Caco-2 (cell line): ENCODE results near the gene PCID2. TPM values are rescaled to one million over a fixed set of nuclear protein-coding genes. Genes with fewer than 3 reads are reported as not detected.

Experiments
- BruUV-seq: library from RNA; stranded (reverse); fragments of 400-500 nt; replicated peaks from 2 replicates; lab custom pipeline; 2021; lab: Mats Ljungman, UMichigan
- CTCF ChIA-PET: fragments of 300-600 bp; sonication (Branson Sonifier 250); formaldehyde crosslinking; loops from one replicate; lab custom pipeline; 2022; ENCODE audit warnings: antibody characterized with exemption; lab: Charles Lee
- POLR2A ChIA-PET: fragments of 300-600 bp; sonication (Branson Sonifier 250); formaldehyde crosslinking; loops from one replicate; lab custom pipeline; 2022; ENCODE audit warnings: antibody characterized with exemption; lab: Charles Lee
- DNase-seq, 2 experiments: peaks; one replicate each; pipeline versions ENCODE4 v3.0.0 to v3.0.0-alpha.2; 2020 to 2022
- H3K27me3 ChIP-seq: replicated peaks from 2 replicates; pipeline ENCODE4 v1.6.0; 2011; ENCODE audit warnings: low read length; ENCODE audit not compliant: control insufficient read depth, insufficient read depth
- H3K36me3 ChIP-seq: 2 replicates; pipeline ENCODE4 v1.5.1; 2011; ENCODE audit warnings: low read length; ENCODE audit not compliant: control insufficient read depth, insufficient read depth
- H3K4me1 ChIP-seq: fragments of 250-450 bp; sonication (Bioruptor Pico); 2 replicates; pipeline ENCODE4 v1.5.1; 2020; ENCODE audit warnings: mild to moderate bottlenecking
- H3K4me3 ChIP-seq: 2 replicates; pipeline ENCODE4 v1.5.1; 2011; ENCODE audit warnings: low read depth, mild to moderate bottlenecking, control low read depth, low read length
- H3K9me3 ChIP-seq: fragments of 250-450 bp; sonication (Bioruptor Pico); 2 replicates; pipeline ENCODE4 v1.5.1; 2020; ENCODE audit warnings: mild to moderate bottlenecking, moderate library complexity
- H3K27ac Mint-ChIP-seq: one replicate; pipeline ENCODE4 v1.8.0; 2022; ENCODE audit warnings: mixed read lengths; ENCODE audit not compliant: unreplicated experiment
- H3K27me3 Mint-ChIP-seq: one replicate; pipeline ENCODE4 v1.8.0; 2022; ENCODE audit warnings: mixed read lengths; ENCODE audit not compliant: insufficient read depth, unreplicated experiment
- H3K36me3 Mint-ChIP-seq: one replicate; pipeline ENCODE4 v1.8.0; 2022; ENCODE audit warnings: mild to moderate bottlenecking, mixed read lengths; ENCODE audit not compliant: insufficient read depth, unreplicated experiment
- H3K4me1 Mint-ChIP-seq: one replicate; pipeline ENCODE4 v1.8.0; 2022; ENCODE audit warnings: low read depth, mixed read lengths; ENCODE audit not compliant: unreplicated experiment
- H3K4me3 Mint-ChIP-seq: one replicate; pipeline ENCODE4 v1.8.0; 2022; ENCODE audit warnings: mild to moderate bottlenecking, moderate library complexity, mixed read lengths; ENCODE audit not compliant: unreplicated experiment
- H3K9me3 Mint-ChIP-seq: one replicate; pipeline ENCODE4 v1.8.0; 2022; ENCODE audit warnings: mixed read lengths; ENCODE audit not compliant: unreplicated experiment
- intact Hi-C: fragments of 100-400 bp; cut with micrococcal nuclease; formaldehyde crosslinking; loops from one replicate; pipeline ENCODE4 v1.10.0; 2022; ENCODE audit not compliant: unreplicated experiment
- total RNA-seq: library from RNA; stranded (reverse); gene quantifications from 2 replicates; pipeline ENCODE4 v1.2.3, GENCODE V29; 2022
- TF ChIP-seq, protein P1 (sequence below), 2 experiments: fragments of 200-600 bp in 1 of 2; IDR thresholded peaks; 1 replicate in 1 of 2; 2 replicates in 1 of 2; pipeline versions ENCODE4 v1.5.1 to v1.8.0; 2011 to 2022; ENCODE audit warnings: antibody characterized with exemption in 1 of 2, control low read depth in 1 of 2, inconsistent platforms in 1 of 2, low read depth in 1 of 2, low read length in 1 of 2, mild to moderate bottlenecking in 1 of 2, moderate library complexity in 1 of 2; ENCODE audit not compliant: insufficient read depth in 1 of 2, severe bottlenecking in 1 of 2, unreplicated experiment in 1 of 2

PCID2 gene
- total RNA-seq, 1 experiment from 2014 or later, result 81.5 TPM

DNA sequence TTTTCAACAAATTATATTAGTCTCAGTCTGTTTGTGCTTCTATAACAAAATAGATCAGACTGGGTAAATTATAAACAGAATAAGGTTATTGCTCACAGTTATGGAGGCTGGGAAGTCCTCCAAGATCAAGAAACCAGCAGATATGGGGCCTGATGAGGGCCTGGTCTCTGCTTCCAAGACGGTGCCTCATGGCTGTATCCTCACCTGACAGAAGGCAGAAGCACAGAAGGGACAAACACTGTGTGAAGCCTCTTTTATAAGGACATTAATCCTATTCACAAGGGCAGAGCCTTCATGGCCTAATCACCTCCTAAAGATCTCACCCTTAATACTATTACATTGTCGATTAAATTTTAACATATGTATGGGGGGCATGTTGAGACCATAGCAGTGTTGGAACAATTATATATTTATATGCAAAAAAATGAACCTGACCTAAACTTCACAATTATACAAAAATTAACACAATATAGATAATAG is 73.1 kb downstream of the PCID2 start:
- no peak overlapping the region for H3K4me3 Mint-ChIP-seq
- 0 out of 2 replicates have a peak, but pooled peaks cover 4% of the 10 kb centered on the region for H3K4me1 ChIP-seq
- TF ChIP-seq, protein P1, sequence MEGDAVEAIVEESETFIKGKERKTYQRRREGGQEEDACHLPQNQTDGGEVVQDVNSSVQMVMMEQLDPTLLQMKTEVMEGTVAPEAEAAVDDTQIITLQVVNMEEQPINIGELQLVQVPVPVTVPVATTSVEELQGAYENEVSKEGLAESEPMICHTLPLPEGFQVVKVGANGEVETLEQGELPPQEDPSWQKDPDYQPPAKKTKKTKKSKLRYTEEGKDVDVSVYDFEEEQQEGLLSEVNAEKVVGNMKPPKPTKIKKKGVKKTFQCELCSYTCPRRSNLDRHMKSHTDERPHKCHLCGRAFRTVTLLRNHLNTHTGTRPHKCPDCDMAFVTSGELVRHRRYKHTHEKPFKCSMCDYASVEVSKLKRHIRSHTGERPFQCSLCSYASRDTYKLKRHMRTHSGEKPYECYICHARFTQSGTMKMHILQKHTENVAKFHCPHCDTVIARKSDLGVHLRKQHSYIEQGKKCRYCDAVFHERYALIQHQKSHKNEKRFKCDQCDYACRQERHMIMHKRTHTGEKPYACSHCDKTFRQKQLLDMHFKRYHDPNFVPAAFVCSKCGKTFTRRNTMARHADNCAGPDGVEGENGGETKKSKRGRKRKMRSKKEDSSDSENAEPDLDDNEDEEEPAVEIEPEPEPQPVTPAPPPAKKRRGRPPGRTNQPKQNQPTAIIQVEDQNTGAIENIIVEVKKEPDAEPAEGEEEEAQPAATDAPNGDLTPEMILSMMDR (IDR thresholded peaks at IDR 0.05; ENCODE audit: insufficient read depth in 1 of 2, low read depth in 1 of 2, low read length in 1 of 2, severe bottlenecking in 1 of 2, unreplicated experiment in 1 of 2), result no peak
- H3K4me1 Mint-ChIP-seq, result no peaks in the 10 kb centered on the region
- H3K27me3 ChIP-seq, result no peaks in the 10 kb centered on the region
- no peaks in the 10 kb centered on the region for H3K9me3 Mint-ChIP-seq
- no peak for DNase-seq
- H3K4me3 ChIP-seq, result no peak overlapping the region
- ChIA-PET POLR2A (no interaction called here), CTCF (no interaction called here)
- no TSS peak for BruUV-seq
- no peaks in the 10 kb centered on the region for H3K9me3 ChIP-seq
- H3K36me3 Mint-ChIP-seq, result no peaks in the 10 kb centered on the region
- intact Hi-C loops, result no loop called here
- no peak overlapping the region for H3K27ac Mint-ChIP-seq
- no peaks in the 10 kb centered on the region for H3K27me3 Mint-ChIP-seq
- H3K36me3 ChIP-seq, result no peaks in the 10 kb centered on the region

DNA sequence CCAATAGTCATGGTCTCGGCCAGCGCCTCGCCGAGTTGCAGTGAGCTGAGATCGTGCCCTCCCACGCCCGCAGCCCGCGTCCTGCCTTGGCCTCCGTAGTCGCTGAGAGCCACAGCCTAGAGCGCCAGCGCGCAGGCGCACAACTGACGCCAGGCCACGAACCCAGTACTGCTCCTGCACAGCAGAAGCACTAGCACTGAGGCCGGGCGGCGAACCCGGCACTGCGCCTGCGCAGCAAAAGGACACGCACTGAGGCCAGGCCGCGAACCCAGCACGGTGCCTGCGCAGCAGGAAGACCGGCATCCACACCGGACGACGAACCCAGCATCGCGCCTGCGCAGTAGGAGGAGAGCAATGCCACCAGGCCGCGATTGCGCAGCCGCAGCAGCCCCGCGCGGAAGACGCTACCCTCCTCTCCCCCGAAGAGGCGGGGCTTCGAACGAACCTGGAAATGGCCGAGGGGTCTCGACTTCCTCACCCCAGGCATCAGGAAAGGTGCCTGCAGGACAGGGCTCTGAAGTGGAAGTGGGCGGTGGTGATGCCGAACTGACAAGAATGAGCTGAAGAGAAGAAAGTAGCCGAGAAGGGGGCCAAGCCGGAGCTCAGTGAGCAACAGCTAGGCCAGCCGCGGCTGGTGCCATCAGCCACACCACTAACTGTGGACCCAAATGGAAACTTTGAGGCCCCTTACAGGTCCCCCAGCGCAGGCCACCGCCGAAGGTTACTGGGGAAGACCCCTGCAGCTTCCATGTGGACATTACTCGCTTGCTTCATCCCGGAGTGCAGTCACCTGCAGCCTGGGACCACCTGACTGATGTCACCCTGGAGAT is 78.3 kb downstream of the PCID2 start:
- Mint-ChIP-seq H3K27me3 (no peaks in the 10 kb centered on the region), H3K4me3 (no peak overlapping the region), H3K9me3 (no peaks in the 10 kb centered on the region), H3K27ac (no peak overlapping the region), H3K36me3 (no peaks in the 10 kb centered on the region), H3K4me1 (no peaks in the 10 kb centered on the region)
- Histone ChIP-seq H3K36me3 (no peaks in the 10 kb centered on the region), H3K4me3 (no peak overlapping the region), H3K9me3 (no peaks in the 10 kb centered on the region), H3K27me3 (no peaks in the 10 kb centered on the region), H3K4me1 (no peaks in the 10 kb centered on the region; the same call in 1 of the 2 replicates)
- intact Hi-C loops, result no loop called here
- TF ChIP-seq, protein P1 (IDR thresholded peaks at IDR 0.05; ENCODE audit: insufficient read depth in 1 of 2, low read depth in 1 of 2, low read length in 1 of 2, severe bottlenecking in 1 of 2, unreplicated experiment in 1 of 2), result no peak
- no TSS peak for BruUV-seq
- ChIA-PET POLR2A (no interaction called here), CTCF (no interaction called here)
- DNase-seq, result no peak

DNA sequence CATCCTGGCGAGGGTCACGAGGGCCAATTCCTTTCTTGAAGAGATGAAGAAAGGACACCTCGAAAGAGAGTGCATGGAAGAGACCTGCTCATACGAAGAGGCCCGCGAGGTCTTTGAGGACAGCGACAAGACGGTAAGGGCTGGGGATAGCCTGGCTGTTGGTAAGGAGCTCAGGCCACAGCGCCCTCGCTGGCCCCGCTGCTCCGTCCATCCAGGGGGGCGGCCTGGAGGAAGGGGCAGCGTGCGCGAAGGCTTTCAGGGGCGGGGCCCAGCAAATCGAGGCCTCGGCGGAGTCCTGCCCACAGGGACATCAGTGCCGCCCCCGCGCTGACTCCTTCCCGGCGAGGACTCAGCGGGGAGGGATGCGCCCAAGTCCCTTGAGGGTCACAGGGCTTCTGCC is 79.0 kb downstream of the PCID2 start:
- CTCF ChIA-PET, result no interaction called here

More for the DNA sequence above, 79.0 kb downstream of the PCID2 start:
- Histone ChIP-seq H3K4me1 (no peaks in the 10 kb centered on the region; the same call in 1 of the 2 replicates), H3K4me3 (no peak overlapping the region), H3K36me3 (no peaks in the 10 kb centered on the region), H3K27me3 (no peaks in the 10 kb centered on the region), H3K9me3 (no peaks in the 10 kb centered on the region)
- H3K9me3 Mint-ChIP-seq, result no peaks in the 10 kb centered on the region
- no peaks in the 10 kb centered on the region for H3K4me1 Mint-ChIP-seq
- no peaks in the 10 kb centered on the region for H3K27me3 Mint-ChIP-seq
- no peak overlapping the region for H3K27ac Mint-ChIP-seq
- POLR2A ChIA-PET, result no interaction called here
- BruUV-seq, result no TSS peak
- H3K36me3 Mint-ChIP-seq, result no peaks in the 10 kb centered on the region
- no peak for DNase-seq
- no peak overlapping the region for H3K4me3 Mint-ChIP-seq
- TF ChIP-seq, protein P1 (IDR thresholded peaks at IDR 0.05; ENCODE audit: insufficient read depth in 1 of 2, low read depth in 1 of 2, low read length in 1 of 2, severe bottlenecking in 1 of 2, unreplicated experiment in 1 of 2), result no peak
- intact Hi-C loops, result no loop called here

Other genes starting within 250 kb of the PCID2 start
- gene MCF2L, start 239.5 kb downstream of the PCID2 start, total RNA-seq, result 22.1 and 24.4 TPM in 2 replicates
- gene F7, start 102.9 kb downstream of the PCID2 start, total RNA-seq, result 48.0 and 52.4 TPM in 2 replicates
- 26.3 and 34.3 TPM in 2 replicates for gene F10, start 85.9 kb downstream of the PCID2 start, total RNA-seq
- not detected in 2 replicates for gene PROZ, start 50.0 kb downstream of the PCID2 start, total RNA-seq
- 123 and 125 TPM in 2 replicates for gene CUL4A, start 944 bp upstream of the PCID2 start, total RNA-seq
- gene LAMP1, start 88.6 kb upstream of the PCID2 start, total RNA-seq, result 244 and 245 TPM in 2 replicates
- 30.0 and 37.7 TPM in 2 replicates for gene GRTP1, start 155.5 kb upstream of the PCID2 start, total RNA-seq
- gene ADPRHL1, start 244.8 kb upstream of the PCID2 start, total RNA-seq, result 4.9 and 5.8 TPM in 2 replicates